HG02943 (cell line): ENCODE measurements around the gene EXOC3L2.
"Not testable (repeated sequence)": the region's sequence is repeated elsewhere in the genome, so short reads cannot be mapped to it uniquely, and the experiment has no call there.

Source experiments
- ATAC-seq: cut with Tn5 transposase; IDR thresholded peaks from one replicate; pipeline ENCODE4 v1.9.1; 2021; ENCODE audit warnings: mild to moderate bottlenecking, low read depth, moderate library complexity; ENCODE audit not compliant: unreplicated experiment

Gene EXOC3L2

GRCh38 chr19:45245334-45245787 is at the start of gene EXOC3L2:
Gene EXOC3L2 (minus strand): TSS chr19:45245407. CDS start chr19:45239045, 6,362 bp downstream.
- no peak for ATAC-seq

DNA sequence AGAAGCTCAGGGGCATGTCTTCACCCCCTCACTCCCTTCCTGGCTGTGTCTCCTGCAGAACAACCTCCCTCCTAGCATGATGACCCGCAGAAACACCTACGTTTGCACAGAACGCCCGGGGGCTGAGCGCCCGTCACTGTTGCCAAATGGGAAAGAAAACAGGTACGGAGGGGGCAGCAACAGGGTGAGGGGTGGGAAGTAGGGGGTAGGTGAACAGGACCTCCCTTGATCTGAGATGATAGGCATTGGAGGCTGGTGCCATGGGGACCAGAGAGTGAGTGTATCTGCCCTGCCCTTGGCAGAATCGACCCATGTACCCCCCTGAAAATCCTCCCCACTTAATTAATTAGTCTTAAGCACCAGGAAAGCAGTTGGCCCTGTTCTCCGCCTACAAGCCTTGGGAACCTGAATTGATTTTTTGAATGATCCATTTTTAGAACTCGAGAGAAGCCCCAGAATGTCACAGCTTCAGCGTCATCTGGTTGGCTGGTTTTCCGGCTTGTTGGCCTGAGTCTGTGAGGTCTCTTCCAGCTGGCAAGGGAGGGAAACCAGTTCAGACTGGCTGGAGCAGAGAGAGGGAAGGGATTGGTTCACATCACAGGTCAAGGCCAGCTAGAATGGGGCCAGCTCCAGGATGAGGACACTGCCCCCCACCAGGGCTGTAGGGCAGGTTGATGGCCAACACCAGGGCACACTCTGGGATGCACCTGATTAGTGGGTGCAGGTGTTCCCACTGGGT is 49.3 kb upstream of the EXOC3L2 start:
- ATAC-seq, result no peak

GRCh38 chr19:45293682-45294081 is 48.5 kb upstream of the EXOC3L2 start:
- ATAC-seq, result no peak

- ATAC-seq, result no peak
Observed at GRCh38 chr19:45291834-45292233, 46.6 kb upstream of the EXOC3L2 start.

GRCh38 chr19:45290381-45290931 is 45.2 kb upstream of the EXOC3L2 start:
- ATAC-seq, result no peak

DNA sequence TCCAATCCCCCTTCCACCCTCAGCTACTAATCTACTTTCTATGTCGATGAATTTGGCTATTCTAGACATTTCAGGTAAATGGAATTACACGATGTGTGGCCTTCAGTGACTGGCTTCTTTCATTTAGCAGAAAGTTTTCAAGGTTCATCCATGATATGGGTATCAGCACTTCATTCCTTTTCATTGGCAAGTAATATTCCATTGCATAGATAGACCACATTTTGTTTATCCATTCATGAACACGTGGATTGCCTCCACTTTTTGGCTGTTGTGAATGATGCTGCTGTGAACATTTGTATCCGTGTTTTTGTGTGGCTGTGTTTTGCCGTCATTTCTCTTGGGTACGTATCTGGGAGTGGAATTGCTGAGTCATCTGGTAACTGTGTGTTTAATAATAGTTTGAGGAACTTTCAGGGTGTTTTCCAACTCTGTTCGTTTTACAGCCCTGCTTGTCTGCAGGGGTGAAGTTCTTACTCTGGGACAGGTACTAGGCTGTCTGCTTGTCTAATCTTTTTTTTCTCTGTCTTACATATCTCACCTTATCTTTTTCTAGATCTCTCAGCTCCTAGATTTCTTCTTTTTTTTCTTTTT is 38.3 kb upstream of the EXOC3L2 start:
- ATAC-seq, result no peak

GRCh38 chr19:45280471-45280961 is 35.3 kb upstream of the EXOC3L2 start:
- no peak for ATAC-seq

DNA sequence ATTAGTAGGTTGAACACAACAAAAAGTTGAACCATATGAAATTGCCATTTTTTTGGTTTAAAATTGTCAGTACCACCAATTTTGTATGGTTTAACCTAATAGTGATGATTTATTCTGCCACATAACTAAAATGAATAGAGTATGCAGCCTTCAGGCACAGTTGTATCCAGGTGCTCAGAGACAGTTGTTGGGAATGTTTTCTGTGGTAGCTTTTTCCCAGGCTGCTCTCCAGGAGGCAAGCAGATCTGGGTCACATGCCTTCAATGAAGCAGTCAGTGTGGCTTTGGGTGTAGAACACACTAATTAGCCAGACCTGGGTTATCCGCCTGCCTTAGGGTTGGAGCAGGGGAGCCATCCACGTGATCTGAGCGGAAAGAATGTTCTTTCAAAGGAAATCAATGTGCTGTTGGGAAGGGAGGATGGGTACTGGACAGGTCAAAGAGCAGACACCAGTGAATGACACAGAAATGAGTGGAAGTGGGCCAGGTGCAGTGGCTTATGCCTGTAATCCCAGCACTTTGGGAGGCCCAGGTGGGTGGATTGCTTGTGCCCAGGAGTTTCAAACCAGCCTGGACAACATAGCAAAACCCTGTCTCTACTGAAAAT is 34.5 kb upstream of the EXOC3L2 start:
- ATAC-seq, result no peak

- ATAC-seq, result no peak
Observed at GRCh38 chr19:45278087-45278486, 32.9 kb upstream of the EXOC3L2 start.

- ATAC-seq, result no peak
Observed at GRCh38 chr19:45276284-45276687, 31.1 kb upstream of the EXOC3L2 start.

DNA sequence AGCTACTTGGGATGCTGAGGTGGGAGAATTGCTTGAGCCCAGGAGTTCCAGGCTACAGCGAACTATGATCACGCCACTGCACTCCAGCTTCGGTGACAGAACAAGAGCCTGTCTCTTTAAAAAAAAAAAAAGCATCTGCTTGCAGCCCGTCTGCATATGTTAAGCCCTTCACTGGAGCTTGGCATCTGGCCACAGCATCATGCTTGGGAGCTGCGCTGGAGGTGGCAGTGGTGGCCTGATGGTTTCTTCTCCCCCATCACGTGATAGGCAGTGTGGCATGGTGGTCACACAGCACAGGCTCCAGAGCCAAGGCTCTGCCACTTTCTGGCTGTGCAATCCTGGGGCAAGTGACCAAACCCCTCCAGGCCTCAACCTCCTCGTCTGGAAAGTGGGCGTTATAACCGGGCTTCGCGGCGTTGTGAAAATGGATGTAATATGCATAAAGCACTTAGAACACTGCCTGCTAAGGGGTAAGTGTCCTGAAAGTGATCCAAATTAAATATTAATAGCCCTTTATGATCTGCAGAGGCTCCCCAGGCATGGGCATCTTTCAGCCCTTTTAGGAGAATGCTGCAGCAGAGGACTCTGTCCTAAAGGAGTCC is 30.3 kb upstream of the EXOC3L2 start:
- no peak for ATAC-seq

GRCh38 chr19:45273521-45273855 is 28.3 kb upstream of the EXOC3L2 start:
- ATAC-seq, result no peak

DNA sequence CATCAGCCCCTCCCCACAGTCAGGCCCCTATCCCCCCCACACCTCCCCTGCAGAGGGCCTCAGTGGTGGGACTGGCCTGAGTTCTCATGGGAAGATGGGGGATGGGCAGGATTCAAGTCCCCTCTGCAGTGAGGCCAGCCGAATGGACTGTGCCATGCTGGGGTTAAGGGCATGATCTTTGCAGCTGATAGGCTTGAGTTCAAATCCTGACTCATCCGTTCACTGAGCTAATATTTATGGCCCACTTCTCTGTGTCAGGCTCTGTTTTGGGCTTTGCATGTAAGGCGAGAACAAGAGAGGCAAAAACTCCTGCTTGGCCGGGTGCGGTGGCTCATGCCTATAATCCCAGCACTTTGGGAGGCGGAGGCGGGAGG is 26.5 kb upstream of the EXOC3L2 start:
- no peak for ATAC-seq

DNA sequence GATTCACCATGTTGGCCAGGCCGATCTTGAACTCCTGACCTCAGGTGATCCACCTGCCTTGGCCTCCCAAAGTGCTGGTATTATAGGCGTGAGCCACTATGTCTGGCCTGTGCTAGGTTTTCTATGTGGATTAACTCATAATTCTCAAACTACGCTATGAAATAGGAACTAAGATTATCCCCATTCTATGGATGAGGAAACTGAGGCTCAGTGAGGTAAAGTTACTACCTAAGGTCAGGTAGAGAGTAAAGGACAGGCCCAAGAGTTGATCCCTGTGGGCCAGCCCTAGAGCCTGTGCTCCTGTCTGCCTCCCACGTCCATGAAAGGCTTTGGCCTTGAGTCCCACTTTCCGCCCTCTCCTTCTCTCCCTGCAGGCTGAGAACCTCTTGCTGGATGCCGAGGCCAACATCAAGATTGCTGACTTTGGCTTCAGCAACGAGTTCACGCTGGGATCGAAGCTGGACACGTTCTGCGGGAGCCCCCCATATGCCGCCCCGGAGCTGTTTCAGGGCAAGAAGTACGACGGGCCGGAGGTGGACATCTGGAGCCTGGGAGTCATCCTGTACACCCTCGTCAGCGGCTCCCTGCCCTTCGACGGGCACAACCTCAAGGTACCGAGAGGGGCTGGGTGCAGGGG is 26.0 kb upstream of the EXOC3L2 start:
- no peak for ATAC-seq

- ATAC-seq, result not testable (repeated sequence)
Observed at GRCh38 chr19:45269939-45270338, 24.7 kb upstream of the EXOC3L2 start.

GRCh38 chr19:45267296-45267695 is 22.1 kb upstream of the EXOC3L2 start:
- ATAC-seq, result no peak

DNA sequence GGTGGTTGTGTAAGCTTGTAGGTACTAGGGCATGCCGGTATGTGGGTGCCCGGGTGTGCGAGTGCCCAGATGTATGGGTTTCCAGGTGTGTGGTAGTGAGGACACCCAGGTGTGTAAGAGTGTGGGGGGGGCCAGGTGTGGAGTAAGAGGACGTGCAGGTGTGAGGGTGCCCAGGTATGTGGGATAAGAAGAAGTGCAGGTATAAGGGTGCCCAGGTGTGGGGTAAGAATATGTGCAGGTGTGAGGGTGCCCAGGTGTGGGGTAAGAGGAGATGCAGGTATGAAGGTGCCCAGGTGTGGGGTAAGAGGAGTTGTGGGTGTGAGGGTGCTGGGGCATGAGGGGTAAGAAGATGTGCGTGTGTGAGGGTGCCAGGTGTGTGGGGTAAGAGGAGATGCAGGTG is 20.2 kb upstream of the EXOC3L2 start:
- no peak for ATAC-seq

DNA sequence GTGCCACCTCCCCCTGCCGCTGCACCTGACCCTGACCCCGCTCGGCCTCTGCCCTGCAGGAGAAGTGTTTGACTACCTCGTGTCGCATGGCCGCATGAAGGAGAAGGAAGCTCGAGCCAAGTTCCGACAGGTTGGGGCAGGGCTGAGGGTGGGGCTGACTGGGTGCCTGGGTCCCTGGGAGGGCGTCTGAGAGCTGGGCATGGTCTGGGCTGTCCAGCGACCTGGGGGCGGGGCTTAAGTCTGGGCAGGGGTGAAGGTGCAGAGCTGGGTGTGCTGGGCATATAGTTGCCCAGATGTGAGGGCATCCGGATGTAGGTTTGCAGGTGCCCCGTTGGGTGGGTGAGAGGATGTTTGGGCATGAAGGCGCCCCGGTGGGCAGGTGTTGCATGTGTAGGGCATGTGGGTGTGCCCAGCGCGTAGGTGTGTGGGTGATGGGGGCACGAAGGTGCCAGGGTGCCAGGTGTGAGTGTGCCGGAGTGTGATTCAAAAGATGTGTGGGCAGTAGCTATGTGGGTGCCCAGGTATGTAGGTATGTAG is 19.6 kb upstream of the EXOC3L2 start:
- ATAC-seq, result no peak

DNA sequence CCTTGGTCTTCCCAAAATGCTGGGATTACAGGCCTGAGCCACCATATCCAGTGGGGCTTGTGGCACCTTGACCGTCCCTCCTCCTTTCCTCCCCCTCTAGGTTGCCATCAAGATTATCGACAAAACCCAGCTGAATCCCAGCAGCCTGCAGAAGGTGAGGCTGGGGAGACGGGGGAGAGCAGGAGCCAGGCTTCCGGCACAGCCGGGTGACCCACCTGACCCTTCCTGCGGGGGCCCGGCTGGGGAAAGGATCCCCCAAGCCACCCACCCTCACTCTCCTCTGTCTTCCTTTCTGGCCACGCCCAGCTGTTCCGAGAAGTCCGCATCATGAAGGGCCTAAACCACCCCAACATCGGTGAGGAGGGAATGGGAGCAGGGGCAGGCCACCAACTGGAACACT is 17.8 kb upstream of the EXOC3L2 start:
- no peak for ATAC-seq

GRCh38 chr19:45262570-45262969 is 17.4 kb upstream of the EXOC3L2 start:
- ATAC-seq, result no peak
